Loucy (cell line): ENCODE results near the gene CYP4F11.
"Not testable (repeated sequence)": the region's sequence is repeated elsewhere in the genome, so short reads cannot be mapped to it uniquely, and the experiment has no call there.

ENCODE experiments used
- H2AFZ ChIP-seq: fragments of 200-600 bp; sonication (generic); 2 replicates; pipeline ENCODE4 v1.6.0; 2016; ENCODE audit warnings: antibody characterized with exemption, mild to moderate bottlenecking, low read length, moderate library complexity
- H3F3A ChIP-seq: fragments of 200-600 bp; 2 replicates; pipeline ENCODE4 v1.6.0; 2016; ENCODE audit warnings: antibody characterized with exemption, low read depth, mild to moderate bottlenecking
- H3K27me3 ChIP-seq: fragments of 200-600 bp; sonication (generic); 2 replicates; pipeline ENCODE4 v1.6.1; 2014; ENCODE audit warnings: low read length, mild to moderate bottlenecking; ENCODE audit not compliant: insufficient read depth, poor library complexity, severe bottlenecking
- H3K36me3 ChIP-seq: fragments of 200-600 bp; sonication (generic); 2 replicates; pipeline ENCODE4 v1.6.1; 2016; ENCODE audit warnings: low read length; ENCODE audit not compliant: insufficient read depth
- H3K4me1 ChIP-seq: fragments of 200-600 bp; sonication (generic); 2 replicates; pipeline ENCODE4 v1.5.1; 2014; ENCODE audit warnings: low read length, mild to moderate bottlenecking; ENCODE audit not compliant: insufficient read depth, poor library complexity, severe bottlenecking
- H3K4me2 ChIP-seq: fragments of 200-600 bp; sonication (generic); 2 replicates; pipeline ENCODE4 v1.6.0; 2014; ENCODE audit warnings: antibody characterized with exemption, low read length, low read depth, mild to moderate bottlenecking; ENCODE audit not compliant: poor library complexity, severe bottlenecking
- H3K4me3 ChIP-seq: fragments of 200-600 bp; sonication (generic); 2 replicates; pipeline ENCODE4 v1.5.1; 2014; ENCODE audit warnings: low read length, mild to moderate bottlenecking, mixed read lengths; ENCODE audit not compliant: poor library complexity, severe bottlenecking
- H3K79me2 ChIP-seq: fragments of 200-600 bp; sonication (generic); 2 replicates; pipeline ENCODE4 v1.6.1; 2014; ENCODE audit warnings: low read length; ENCODE audit not compliant: insufficient read depth
- H3K9ac ChIP-seq: fragments of 200-600 bp; sonication (generic); 2 replicates; pipeline ENCODE4 v1.6.0; 2014; ENCODE audit warnings: mild to moderate bottlenecking, low read depth, low read length, moderate library complexity; ENCODE audit not compliant: poor library complexity, severe bottlenecking
- H3K9me2 ChIP-seq: fragments of 200-600 bp; sonication (generic); replicated peaks from 2 replicates; pipeline ENCODE4 v1.6.1; 2016; ENCODE audit warnings: low read depth, low read length, mixed read lengths
- H3K9me3 ChIP-seq: fragments of 200-600 bp; sonication (generic); 2 replicates; pipeline ENCODE4 v1.6.1; 2014; ENCODE audit warnings: mild to moderate bottlenecking, antibody characterized with exemption, low read length, low read depth; ENCODE audit not compliant: insufficient read depth
- H4K20me1 ChIP-seq: fragments of 200-600 bp; sonication (generic); 2 replicates; pipeline ENCODE4 v1.6.0; 2014; ENCODE audit warnings: antibody characterized with exemption, low read length, mild to moderate bottlenecking; ENCODE audit not compliant: insufficient read depth, poor library complexity, severe bottlenecking
- CTCF ChIP-seq: fragments of 200-600 bp; sonication (generic); conservative IDR thresholded peaks from 2 replicates; pipeline ENCODE4 v1.5.1; 2014; ENCODE audit warnings: mild to moderate bottlenecking, antibody characterized with exemption, low read length
- EZH2phosphoT487 ChIP-seq: fragments of 200-600 bp; IDR thresholded peaks from 2 replicates; pipeline ENCODE4 v1.6.1; 2018; ENCODE audit warnings: antibody characterized with exemption, mild to moderate bottlenecking, moderate library complexity, borderline replicate concordance

CYP4F11 gene

GRCh38 chr19:15976836-15977689, 42.7 kb upstream of the CYP4F11 start:
- Histone ChIP-seq H3K36me3 (no peaks in the 10 kb centered on the region), H3K4me1 (no peaks in the 10 kb centered on the region), H3K4me3 (no peak overlapping the region), H3K9me3 (peaks cover 8% of the 10 kb centered on the region; the same call in 1 of the 2 replicates), H3F3A (no peaks in the 10 kb centered on the region), H3K9me2 (no peaks in the 10 kb centered on the region), H3K27me3 (no peaks in the 10 kb centered on the region), H2AFZ (no peak overlapping the region), H3K79me2 (no peaks in the 10 kb centered on the region), H4K20me1 (no peaks in the 10 kb centered on the region), H3K4me2 (no peak overlapping the region), H3K9ac (no peak overlapping the region)
- TF ChIP-seq EZH2phosphoT487 (no peak), CTCF (no peak)

GRCh38 chr19:15974856-15975255, 40.5 kb upstream of the CYP4F11 start:
- Histone ChIP-seq H3K9ac (no peak overlapping the region), H3K36me3 (no peaks in the 10 kb centered on the region), H3K9me2 (no peaks in the 10 kb centered on the region), H4K20me1 (no peaks in the 10 kb centered on the region), H3F3A (no peaks in the 10 kb centered on the region), H3K4me3 (no peak overlapping the region), H3K9me3 (no peaks in the 10 kb centered on the region), H3K27me3 (no peaks in the 10 kb centered on the region), H3K4me1 (no peaks in the 10 kb centered on the region), H3K79me2 (no peaks in the 10 kb centered on the region), H2AFZ (no peak overlapping the region), H3K4me2 (no peak overlapping the region)
- no peak for TF ChIP-seq CTCF
- no peak for TF ChIP-seq EZH2phosphoT487

GRCh38 chr19:15972043-15972442, 37.7 kb upstream of the CYP4F11 start:
- H3K79me2 ChIP-seq, H3K4me1 ChIP-seq, H3K4me3 ChIP-seq, H3K9ac ChIP-seq, H3K27me3 ChIP-seq, H3F3A ChIP-seq, H3K36me3 ChIP-seq, H2AFZ ChIP-seq, H3K9me2 ChIP-seq, H4K20me1 ChIP-seq, H3K9me3 ChIP-seq, H3K4me2 ChIP-seq: not testable (repeated sequence)
